K562 (cell line): Measurements from ENCODE around the gene OR52B6. TPM values are rescaled to one million over a fixed set of nuclear protein-coding genes. Genes with fewer than 3 reads are reported as not detected.

Source experiments
- ASH1L ChIP-seq: fragments of 450-650 bp; IDR thresholded peaks from 2 replicates; pipeline ENCODE4 v1.6.1; 2018; ENCODE audit warnings: borderline replicate concordance, mild to moderate bottlenecking, low read depth; ENCODE audit not compliant: partially characterized antibody
- BRCA1 ChIP-seq, 2 experiments: fragments of 450-650 bp in 1 of 2; sonication (generic) in 1 of 2; formaldehyde crosslinking in 1 of 2; IDR thresholded peaks; 2 replicates each; pipeline versions ENCODE4 v1.5.0 to v1.6.1; 2017 to 2020; ENCODE audit warnings: mild to moderate bottlenecking in 1 of 2, missing genetic modification reagents in 1 of 2
- CBX1 ChIP-seq: sonication (generic); IDR thresholded peaks from 2 replicates; pipeline ENCODE4 v1.6.1; 2016; ENCODE audit warnings: antibody characterized with exemption, low read depth, mild to moderate bottlenecking
- EGR1 ChIP-seq: fragments of 450-650 bp; conservative IDR thresholded peaks from 2 replicates; pipeline ENCODE4 v1.6.1; 2017; ENCODE audit warnings: mild to moderate bottlenecking
- GABPB2 ChIP-seq: fragments of 250-450 bp; sonication (Bioruptor Pico); conservative IDR thresholded peaks from 2 replicates; pipeline ENCODE4 v1.5.1; 2021; ENCODE audit warnings: mild to moderate bottlenecking
- HOMEZ ChIP-seq: fragments of 250-450 bp; sonication (Bioruptor Pico); IDR thresholded peaks from 2 replicates; pipeline ENCODE4 v1.4.0; 2020; ENCODE audit warnings: mild to moderate bottlenecking, moderate library complexity
- MAFG ChIP-seq: fragments of 450-650 bp; conservative IDR thresholded peaks from 2 replicates; pipeline ENCODE4 v1.6.1; 2016; ENCODE audit warnings: missing genetic modification characterization, missing compliant biosample characterization
- NCOA4 ChIP-seq: fragments of 450-650 bp; IDR thresholded peaks from 2 replicates; pipeline ENCODE4 v1.6.1; 2018; ENCODE audit warnings: mild to moderate bottlenecking; ENCODE audit not compliant: partially characterized antibody
- NR1H2 ChIP-seq: sonication (generic); formaldehyde crosslinking; IDR thresholded peaks from 2 replicates; pipeline ENCODE4 v1.4.0; 2020; ENCODE audit warnings: mild to moderate bottlenecking, missing genetic modification reagents
- SLC30A9 ChIP-seq: fragments of 250-450 bp; sonication (Bioruptor Pico); IDR thresholded peaks from 2 replicates; pipeline ENCODE4 v1.8.0; 2022; ENCODE audit warnings: mild to moderate bottlenecking, moderate library complexity
- SNAPC5 ChIP-seq: fragments of 250-450 bp; sonication (Bioruptor Pico); IDR thresholded peaks from 2 replicates; pipeline ENCODE4 v1.8.0; 2021; ENCODE audit warnings: moderate library complexity, mild to moderate bottlenecking, inconsistent platforms
- TFAM ChIP-seq: fragments of 250-450 bp; sonication (Bioruptor Pico); conservative IDR thresholded peaks from 2 replicates; pipeline ENCODE4 v1.5.0; 2021; ENCODE audit warnings: mild to moderate bottlenecking, moderate library complexity
- YBX1 ChIP-seq: fragments of 450-650 bp; IDR thresholded peaks from 2 replicates; pipeline ENCODE4 v1.7.1; 2016; ENCODE audit warnings: mild to moderate bottlenecking
- ZBTB17 ChIP-seq: fragments of 450-650 bp; formaldehyde crosslinking; IDR thresholded peaks from 2 replicates; pipeline ENCODE4 v1.4.0; 2020; ENCODE audit warnings: mild to moderate bottlenecking
- ZFPM2 ChIP-seq: fragments of 250-450 bp; sonication (Bioruptor Pico); IDR thresholded peaks from 2 replicates; pipeline ENCODE4 v1.5.1; 2022; ENCODE audit warnings: mild to moderate bottlenecking
- ZNF668 ChIP-seq: fragments of 250-450 bp; sonication (Bioruptor Pico); IDR thresholded peaks from 2 replicates; pipeline ENCODE4 v1.8.0; 2022; ENCODE audit warnings: mild to moderate bottlenecking, inconsistent platforms
- polyA plus RNA-seq, 8 experiments: library from polyadenylated mRNA; depleted of rRNA in 4 of 8; stranded (reverse) in 5 of 8; unstranded in 3 of 8; fragments of >200 nt; fragmentation: Nextera tagmentation in 2 of 8; fragmentation: Illumina TruSeq in 1 of 8; extraction: Ambion mirVana in 2 of 8; extraction: Trizol in 1 of 8; gene quantifications; 2 replicates each; pipeline versions ENCODE4 v1.2.1 to v1.2.3, GENCODE V29; 2011 to 2014; ENCODE audit warnings: inconsistent platforms in 1 of 8, missing spikeins in 1 of 8
- total RNA-seq, 7 experiments: library from RNA; depleted of rRNA in 6 of 7; stranded (reverse); fragments of >200 nt in 6 of 7; fragmentation: Illumina TruSeq in 2 of 7; extraction: Trizol in 2 of 7; gene quantifications; 2 replicates each; pipeline versions ENCODE4 v1.2.1 to v1.2.3, GENCODE V29; 2011 to 2021; ENCODE audit warnings: low replicate concordance in 1 of 7
- TF ChIP-seq, protein P1 (sequence below), 2 experiments: fragments of 450-650 bp; formaldehyde crosslinking in 1 of 2; IDR thresholded peaks; 2 replicates each; pipeline versions ENCODE4 v1.4.0 to v1.6.1; 2014 to 2020; ENCODE audit warnings: mild to moderate bottlenecking in 2 of 2, borderline replicate concordance in 1 of 2, low read depth in 1 of 2
- TF ChIP-seq, protein P2 (sequence below), 2 experiments: fragments of 450-650 bp in 1 of 2; sonication (generic) in 1 of 2; formaldehyde crosslinking; conservative IDR thresholded peaks; 2 replicates each; pipeline versions ENCODE4 v1.4.0 to v1.8.1; 2020 to 2022; ENCODE audit warnings: mild to moderate bottlenecking in 1 of 2, missing genetic modification reagents in 1 of 2

The OR52B6 gene
- total and polyA plus RNA-seq, 9 of the 15 experiments (the other 6 are each of a cell fraction or from before 2014, with no cell fraction given): not detected

- TF ChIP-seq, protein P1, sequence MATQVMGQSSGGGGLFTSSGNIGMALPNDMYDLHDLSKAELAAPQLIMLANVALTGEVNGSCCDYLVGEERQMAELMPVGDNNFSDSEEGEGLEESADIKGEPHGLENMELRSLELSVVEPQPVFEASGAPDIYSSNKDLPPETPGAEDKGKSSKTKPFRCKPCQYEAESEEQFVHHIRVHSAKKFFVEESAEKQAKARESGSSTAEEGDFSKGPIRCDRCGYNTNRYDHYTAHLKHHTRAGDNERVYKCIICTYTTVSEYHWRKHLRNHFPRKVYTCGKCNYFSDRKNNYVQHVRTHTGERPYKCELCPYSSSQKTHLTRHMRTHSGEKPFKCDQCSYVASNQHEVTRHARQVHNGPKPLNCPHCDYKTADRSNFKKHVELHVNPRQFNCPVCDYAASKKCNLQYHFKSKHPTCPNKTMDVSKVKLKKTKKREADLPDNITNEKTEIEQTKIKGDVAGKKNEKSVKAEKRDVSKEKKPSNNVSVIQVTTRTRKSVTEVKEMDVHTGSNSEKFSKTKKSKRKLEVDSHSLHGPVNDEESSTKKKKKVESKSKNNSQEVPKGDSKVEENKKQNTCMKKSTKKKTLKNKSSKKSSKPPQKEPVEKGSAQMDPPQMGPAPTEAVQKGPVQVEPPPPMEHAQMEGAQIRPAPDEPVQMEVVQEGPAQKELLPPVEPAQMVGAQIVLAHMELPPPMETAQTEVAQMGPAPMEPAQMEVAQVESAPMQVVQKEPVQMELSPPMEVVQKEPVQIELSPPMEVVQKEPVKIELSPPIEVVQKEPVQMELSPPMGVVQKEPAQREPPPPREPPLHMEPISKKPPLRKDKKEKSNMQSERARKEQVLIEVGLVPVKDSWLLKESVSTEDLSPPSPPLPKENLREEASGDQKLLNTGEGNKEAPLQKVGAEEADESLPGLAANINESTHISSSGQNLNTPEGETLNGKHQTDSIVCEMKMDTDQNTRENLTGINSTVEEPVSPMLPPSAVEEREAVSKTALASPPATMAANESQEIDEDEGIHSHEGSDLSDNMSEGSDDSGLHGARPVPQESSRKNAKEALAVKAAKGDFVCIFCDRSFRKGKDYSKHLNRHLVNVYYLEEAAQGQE (IDR thresholded peaks at IDR 0.05; ENCODE audit: borderline replicate concordance): peak; percentile 64
- TF ChIP-seq, protein P1 (CRISPR knock-in tag; IDR thresholded peaks at IDR 0.05; ENCODE audit: low read depth): no peak
- TF ChIP-seq CBX1: no peak
- no peak for TF ChIP-seq SNAPC5 (CRISPR knock-in tag)
- TF ChIP-seq ZFPM2: no peak
- no peak for TF ChIP-seq YBX1
- no peak for TF ChIP-seq MAFG (tag)
- TF ChIP-seq GABPB2 (CRISPR knock-in tag): no peak
- TF ChIP-seq ZNF668: no peak
- TF ChIP-seq EGR1: no peak
- no peak for TF ChIP-seq BRCA1 (IDR thresholded peaks at IDR 0.05)
- no peak for TF ChIP-seq BRCA1 (CRISPR knock-in tag; IDR thresholded peaks at IDR 0.05)
- TF ChIP-seq NR1H2: no peak
- TF ChIP-seq HOMEZ (CRISPR knock-in tag): no peak
- no peak for TF ChIP-seq NCOA4
- TF ChIP-seq SLC30A9: no peak
- no peak for TF ChIP-seq ZBTB17 (CRISPR knock-in tag)
- TF ChIP-seq, protein P2, sequence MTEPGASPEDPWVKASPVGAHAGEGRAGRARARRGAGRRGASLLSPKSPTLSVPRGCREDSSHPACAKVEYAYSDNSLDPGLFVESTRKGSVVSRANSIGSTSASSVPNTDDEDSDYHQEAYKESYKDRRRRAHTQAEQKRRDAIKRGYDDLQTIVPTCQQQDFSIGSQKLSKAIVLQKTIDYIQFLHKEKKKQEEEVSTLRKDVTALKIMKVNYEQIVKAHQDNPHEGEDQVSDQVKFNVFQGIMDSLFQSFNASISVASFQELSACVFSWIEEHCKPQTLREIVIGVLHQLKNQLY (CRISPR knock-in tag; conservative IDR thresholded peaks at IDR 0.05): no peak
- no peak for TF ChIP-seq ASH1L
- no peak for TF ChIP-seq TFAM (CRISPR knock-in tag)
Observed at GRCh38 chr11:5600374-5600851, 19.7 kb downstream of the OR52B6 start (continued).
